Peyer's patch (tissue), 4 donors: ENCODE results near the gene HS6ST3. TPM values are rescaled to one million over a fixed set of nuclear protein-coding genes. Genes with fewer than 3 reads are reported as not detected.
"Not testable (repeated sequence)": the region's sequence is repeated elsewhere in the genome, so short reads cannot be mapped to it uniquely, and the experiment has no call there.

Source experiments
- DNase-seq, 3 donors: peaks; one replicate each; pipeline ENCODE4 v3.0.0-alpha.2; 2017 to 2019
- H3K27ac ChIP-seq, 4 donors: fragments of 200-600 bp; sonication (generic); one replicate each; pipeline ENCODE4 v1.5.1; 2016 to 2019
- H3K27me3 ChIP-seq, 2 donors: fragments of 200-600 bp; sonication (generic); one replicate each; pipeline ENCODE4 v1.5.1; 2019
- H3K36me3 ChIP-seq, 3 donors: fragments of 200-600 bp; sonication (generic); one replicate each; pipeline ENCODE4 v1.5.1; 2016 to 2019
- H3K4me1 ChIP-seq, 4 donors: fragments of 200-600 bp; sonication (generic); one replicate each; pipeline ENCODE4 v1.5.1; 2016 to 2019
- H3K4me3 ChIP-seq, 4 donors: fragments of 200-600 bp; sonication (generic); 1 replicate in 3 of 4; 2 replicates in 1 of 4; pipeline ENCODE4 v1.5.1; 2016 to 2019; ENCODE audit warnings: mild to moderate bottlenecking in 1 of 4
- H3K9me3 ChIP-seq, 4 donors: fragments of 200-600 bp; sonication (generic); one replicate each; pipeline ENCODE4 v1.5.1; 2016 to 2019; ENCODE audit warnings: mild to moderate bottlenecking in 1 of 4
- CTCF ChIP-seq, 6 experiments: fragments of 450-650 bp in 4 of 6; fragments of 200-600 bp in 2 of 6; sonication (generic) in 1 of 6; IDR thresholded peaks; one replicate each; pipeline ENCODE4 v1.5.1; 2017 to 2019; ENCODE audit warnings: antibody characterized with exemption in 6 of 6, mild to moderate bottlenecking in 3 of 6, moderate library complexity in 1 of 6
- POLR2A ChIP-seq, 2 donors: fragments of 450-650 bp; IDR thresholded peaks; one replicate each; pipeline ENCODE4 v1.5.1; 2017; ENCODE audit warnings: antibody characterized with exemption in 2 of 2, mild to moderate bottlenecking in 2 of 2, moderate library complexity in 2 of 2
- total RNA-seq, 4 donors: library from RNA; depleted of rRNA; stranded (reverse); fragments of >200 nt; gene quantifications; one replicate each; pipeline ENCODE4 v1.1.0, GENCODE V29; 2016

Gene HS6ST3
- total RNA-seq, 4 donors from 2014 or later = 0.09 TPM; not detected in 3

GRCh38 chr13:96100457-96101220 is 10.7 kb downstream of the HS6ST3 start:
- TF ChIP-seq CTCF (IDR thresholded peaks at IDR 0.05) (no peak), POLR2A (IDR thresholded peaks at IDR 0.05) (no peak)
- no peak for DNase-seq
- no peaks in the 10 kb centered on the region for H3K27me3 ChIP-seq

GRCh38 chr13:96104516-96104915 is 14.6 kb downstream of the HS6ST3 start:
- no peaks in the 10 kb centered on the region for H3K36me3 ChIP-seq
- no peak for DNase-seq
- no peaks in the 10 kb centered on the region for H3K4me1 ChIP-seq
- no peak overlapping the region for H3K27ac ChIP-seq
- TF ChIP-seq CTCF (IDR thresholded peaks at IDR 0.05) = no peak
- no peak for TF ChIP-seq POLR2A (IDR thresholded peaks at IDR 0.05)
- peaks cover 0 to 5% (median 0%) of the 10 kb centered on the region in 4 donors for H3K9me3 ChIP-seq
- H3K27me3 ChIP-seq = no peaks in the 10 kb centered on the region
- H3K4me3 ChIP-seq = no peak overlapping the region

More at GRCh38 chr13:96100457-96101220, 10.7 kb downstream of the HS6ST3 start:
- no peaks in the 10 kb centered on the region for H3K36me3 ChIP-seq
- no peak overlapping the region for H3K27ac ChIP-seq
- H3K4me1 ChIP-seq = no peaks in the 10 kb centered on the region
- no peak overlapping the region for H3K4me3 ChIP-seq
- no peaks in the 10 kb centered on the region for H3K9me3 ChIP-seq

GRCh38 chr13:96108072-96108471 is 18.2 kb downstream of the HS6ST3 start:
- DNase-seq = not testable (repeated sequence)

GRCh38 chr13:96109125-96109524 is 19.2 kb downstream of the HS6ST3 start:
- no peak for DNase-seq
- H3K36me3 ChIP-seq = no peaks in the 10 kb centered on the region
- TF ChIP-seq POLR2A (IDR thresholded peaks at IDR 0.05) = no peak
- no peak for TF ChIP-seq CTCF (IDR thresholded peaks at IDR 0.05)
- no peaks in the 10 kb centered on the region for H3K27me3 ChIP-seq
- no peak overlapping the region for H3K4me3 ChIP-seq
- no peaks in the 10 kb centered on the region for H3K4me1 ChIP-seq
- H3K9me3 ChIP-seq = peaks cover 0 to 5% (median 0%) of the 10 kb centered on the region in 4 donors
- no peak overlapping the region for H3K27ac ChIP-seq

More at GRCh38 chr13:96108072-96108471, 18.2 kb downstream of the HS6ST3 start:
- H3K27ac ChIP-seq, H3K4me1 ChIP-seq, H3K36me3 ChIP-seq, H3K27me3 ChIP-seq, H3K9me3 ChIP-seq, H3K4me3 ChIP-seq: not testable (repeated sequence)

GRCh38 chr13:96112936-96113335 is 23.0 kb downstream of the HS6ST3 start:
- no peak overlapping the region for H3K27ac ChIP-seq
- H3K36me3 ChIP-seq = no peaks in the 10 kb centered on the region
- H3K4me1 ChIP-seq = no peaks in the 10 kb centered on the region
- no peaks in the 10 kb centered on the region for H3K27me3 ChIP-seq
- peaks cover 0 to 4% (median 0%) of the 10 kb centered on the region in 4 donors for H3K9me3 ChIP-seq
- no peak overlapping the region for H3K4me3 ChIP-seq
- no peak for DNase-seq
- TF ChIP-seq POLR2A (IDR thresholded peaks at IDR 0.05) = no peak
- no peak for TF ChIP-seq CTCF (IDR thresholded peaks at IDR 0.05)

- not testable (repeated sequence) for H3K27ac ChIP-seq, H3K9me3 ChIP-seq, H3K36me3 ChIP-seq, DNase-seq, H3K27me3 ChIP-seq, H3K4me3 ChIP-seq, H3K4me1 ChIP-seq
Observed at GRCh38 chr13:96115368-96115767, 25.5 kb downstream of the HS6ST3 start.
